ENCODE data around the gene OFD1. TPM values are rescaled to one million over a fixed set of nuclear protein-coding genes. Genes with fewer than 3 reads are reported as not detected.

The OFD1 gene
- total and polyA plus RNA-seq, 2 donors (not counting 3 experiments of a cell fraction or from before 2014, with no cell fraction given): 4.7 to 12.0 TPM

GRCh38 chrX:13694359-13694758, 40.2 kb upstream of the OFD1 start:
- ChIA-PET CTCF (interaction anchor here (0.6 to 1.7 kb wide), 3 partner anchors 18 to 188 kb away, joined by 3 to 4 read pairs (median 3); no protein-coding TSS in a partner anchor), POLR2A (no interaction called here)
- Histone ChIP-seq H3K27ac (ENCODE audit: insufficient read depth, low read depth, low read length) (no peak overlapping the region), H3K9me3 (replicated peaks; ENCODE audit: control insufficient read depth, insufficient read depth, low read length) (no peaks in the 10 kb centered on the region), H3K9me1 (replicated peaks; ENCODE audit: control insufficient read depth, extremely low read depth, insufficient read depth, low read length) (no peaks in the 10 kb centered on the region), H4K20me1 (replicated peaks; ENCODE audit: control insufficient read depth, extremely low read depth, insufficient read depth, low read length) (peaks cover 3% of the 10 kb centered on the region), H3K4me2 (ENCODE audit: insufficient read depth, low read length) (no peak overlapping the region), H2AFZ (ENCODE audit: low read depth, low read length) (no peak overlapping the region), H3K27me3 (ENCODE audit: control insufficient read depth in 2 of 2, insufficient read depth in 2 of 2, low read length in 2 of 2) (no peaks in the 10 kb centered on the region), H3K36me3 (ENCODE audit: control insufficient read depth in 2 of 2, extremely low read depth in 1 of 2, insufficient read depth in 2 of 2, low read length in 2 of 2) (no peaks in the 10 kb centered on the region), H3K4me1 (ENCODE audit: control insufficient read depth, extremely low read depth, insufficient read depth, low read length) (peaks cover 22% of the 10 kb centered on the region), H3K79me2 (ENCODE audit: control insufficient read depth, insufficient read depth, low read length) (peaks cover 78% of the 10 kb centered on the region), H3K9ac (replicated peaks; ENCODE audit: extremely low read depth, insufficient read depth, low read length) (no peak overlapping the region), H3K4me3 (replicated peaks in 1 of 3; ENCODE audit: insufficient read depth in 1 of 3, low read depth in 1 of 3, low read length in 3 of 3) (no peak overlapping the region)
- dilution Hi-C loops (cut with MboI; ENCODE audit: extremely low pct_ligation_motif_present, low sequenced_read_pairs) (no loop called here), intact Hi-C loops (cut with micrococcal nuclease) (no loop called here)
- no peak for DNase-seq (ENCODE audit: low read depth, low spot score)
- no peak for TF ChIP-seq POLR2A (IDR thresholded peaks at IDR 0.05; ENCODE audit: low read depth, low read length)
- no peak for TF ChIP-seq CTCF (IDR thresholded peaks at IDR 0.05; ENCODE audit: extremely low read depth in 1 of 2, insufficient read depth in 1 of 2, low read depth in 1 of 2, low read length in 2 of 2)
- no peak for TF ChIP-seq EZH2 (IDR thresholded peaks at IDR 0.05; ENCODE audit: borderline replicate concordance, low read depth, low read length, severe bottlenecking)
- no peak for TF ChIP-seq MYC (IDR thresholded peaks at IDR 0.05; ENCODE audit: low read depth, low read length)
- TF ChIP-seq FOS (IDR thresholded peaks at IDR 0.05; ENCODE audit: borderline replicate concordance, insufficient read depth, low read length): no peak
- no peak for TF ChIP-seq GATA2 (IDR thresholded peaks at IDR 0.05; ENCODE audit: insufficient read depth, insufficient read length, low read depth, low read length)
- TF ChIP-seq JUN (IDR thresholded peaks at IDR 0.05; ENCODE audit: borderline replicate concordance, insufficient read depth, insufficient read length, low read depth): no peak
- no peak for TF ChIP-seq POLR2AphosphoS5 (IDR thresholded peaks at IDR 0.05; ENCODE audit: insufficient read depth, low read depth, low read length)
- TF ChIP-seq MAX (IDR thresholded peaks at IDR 0.05; ENCODE audit: insufficient read depth, insufficient read length): no peak
- no TSS peak for BruUV-seq (replicated peaks)
- FAIRE-seq: no peak
